Measurements from ENCODE around the gene ACAA1. TPM values are rescaled to one million over a fixed set of nuclear protein-coding genes. Genes with fewer than 3 reads are reported as not detected.
A peak's percentile ranks its signal among the peaks of the same experiment; 100 is the strongest.
"Not testable (repeated sequence)": the region's sequence is repeated elsewhere in the genome, so short reads cannot be mapped to it uniquely, and the experiment has no call there.

Gene ACAA1
- total RNA-seq, 1 donor from 2014 or later: 54.2 TPM

- TF ChIP-seq CTCF (IDR thresholded peaks at IDR 0.05; ENCODE audit: insufficient read depth, low read length, severe bottlenecking): no peak
- FAIRE-seq: peak; percentile 73
- no peak for DNase-seq (ENCODE audit: low read depth)
- no peaks in the 10 kb centered on the region for H3K36me3 ChIP-seq (ENCODE audit: control insufficient read depth, insufficient read depth, low read length)
- no peak overlapping the region for H3K4me3 ChIP-seq (ENCODE audit: low read depth, low read length)
- peaks cover 9% of the 10 kb centered on the region for H3K27me3 ChIP-seq (ENCODE audit: control insufficient read depth, insufficient read depth, low read length)
Observed at GRCh38 chr3:38094999-38095398, 41.9 kb downstream of the ACAA1 start.

GRCh38 chr3:38090453-38090852, 46.5 kb downstream of the ACAA1 start:
- FAIRE-seq: no peak
- no peak overlapping the region for H3K4me3 ChIP-seq (ENCODE audit: low read depth, low read length)

GRCh38 chr3:38089163-38089562, 47.8 kb downstream of the ACAA1 start:
- DNase-seq (ENCODE audit: low read depth): no peak
- no peak for TF ChIP-seq CTCF (IDR thresholded peaks at IDR 0.05; ENCODE audit: insufficient read depth, low read length, severe bottlenecking)
- Histone ChIP-seq H3K27me3 (ENCODE audit: control insufficient read depth, insufficient read depth, low read length) (peaks cover 2% of the 10 kb centered on the region), H3K36me3 (ENCODE audit: control insufficient read depth, insufficient read depth, low read length) (no peaks in the 10 kb centered on the region), H3K4me3 (ENCODE audit: low read depth, low read length) (no peak overlapping the region)
- FAIRE-seq: no peak

More at GRCh38 chr3:38090453-38090852, 46.5 kb downstream of the ACAA1 start:
- H3K27me3 ChIP-seq (ENCODE audit: control insufficient read depth, insufficient read depth, low read length): peaks cover 7% of the 10 kb centered on the region
- TF ChIP-seq CTCF (IDR thresholded peaks at IDR 0.05; ENCODE audit: insufficient read depth, low read length, severe bottlenecking): no peak
- H3K36me3 ChIP-seq (ENCODE audit: control insufficient read depth, insufficient read depth, low read length): no peaks in the 10 kb centered on the region
- DNase-seq (ENCODE audit: low read depth): no peak

GRCh38 chr3:38088126-38089078, 48.5 kb downstream of the ACAA1 start:
- H3K36me3 ChIP-seq (ENCODE audit: control insufficient read depth, insufficient read depth, low read length): no peaks in the 10 kb centered on the region
- peaks cover 2% of the 10 kb centered on the region for H3K27me3 ChIP-seq (ENCODE audit: control insufficient read depth, insufficient read depth, low read length)
- FAIRE-seq (no peak), DNase-seq (ENCODE audit: low read depth) (peak; percentile 43)
- no peak for TF ChIP-seq CTCF (IDR thresholded peaks at IDR 0.05; ENCODE audit: insufficient read depth, low read length, severe bottlenecking)
- H3K4me3 ChIP-seq (ENCODE audit: low read depth, low read length): no peak overlapping the region

GRCh38 chr3:38087278-38087677, 49.6 kb downstream of the ACAA1 start:
- FAIRE-seq; H3K4me3 ChIP-seq (ENCODE audit: low read depth, low read length); H3K36me3 ChIP-seq (ENCODE audit: control insufficient read depth, insufficient read depth, low read length); DNase-seq (ENCODE audit: low read depth); H3K27me3 ChIP-seq (ENCODE audit: control insufficient read depth, insufficient read depth, low read length): not testable (repeated sequence)

GRCh38 chr3:38086496-38086895, 50.4 kb downstream of the ACAA1 start:
- no peak overlapping the region for H3K4me3 ChIP-seq (ENCODE audit: low read depth, low read length)
- no peak for TF ChIP-seq CTCF (IDR thresholded peaks at IDR 0.05; ENCODE audit: insufficient read depth, low read length, severe bottlenecking)
- no peak for DNase-seq (ENCODE audit: low read depth)
- no peaks in the 10 kb centered on the region for H3K27me3 ChIP-seq (ENCODE audit: control insufficient read depth, insufficient read depth, low read length)
- no peaks in the 10 kb centered on the region for H3K36me3 ChIP-seq (ENCODE audit: control insufficient read depth, insufficient read depth, low read length)
- FAIRE-seq: no peak
